ENCODE measurements around the gene STAT1.

STAT1 gene

GRCh38 chr2:191020742-191021381 is 6.9 kb upstream of the STAT1 start:
- DNase-seq: no peak
- Histone ChIP-seq H3K36me3 (no peaks in the 10 kb centered on the region), H3K27ac (peak overlapping the region; percentile 89), H3K9me3 (ENCODE audit: severe bottlenecking) (no peaks in the 10 kb centered on the region), H3K4me3 (ENCODE audit: low read depth, low read length) (peak overlapping the region; percentile 55), H3K27me3 (ENCODE audit: insufficient read depth, low read depth, severe bottlenecking) (no peaks in the 10 kb centered on the region)
- TF ChIP-seq CTCF (IDR thresholded peaks at IDR 0.05; ENCODE audit: low read depth, low read length): no peak

GRCh38 chr2:191020221-191020741 is 6.3 kb upstream of the STAT1 start:
- no peak for TF ChIP-seq CTCF (IDR thresholded peaks at IDR 0.05; ENCODE audit: low read depth, low read length)
- Histone ChIP-seq H3K27ac (peak overlapping the region; percentile 89), H3K27me3 (ENCODE audit: insufficient read depth, low read depth, severe bottlenecking) (no peaks in the 10 kb centered on the region), H3K9me3 (ENCODE audit: severe bottlenecking) (no peaks in the 10 kb centered on the region), H3K4me3 (ENCODE audit: low read depth, low read length) (peak overlapping the region; percentile 55), H3K36me3 (no peaks in the 10 kb centered on the region)
- DNase-seq: peak; percentile 94

- TF ChIP-seq CTCF (IDR thresholded peaks at IDR 0.05; ENCODE audit: low read depth, low read length): no peak
- Histone ChIP-seq H3K9me3 (ENCODE audit: severe bottlenecking) (no peaks in the 10 kb centered on the region), H3K36me3 (no peaks in the 10 kb centered on the region), H3K27ac (no peak overlapping the region), H3K4me3 (ENCODE audit: low read depth, low read length) (no peak overlapping the region), H3K27me3 (ENCODE audit: insufficient read depth, low read depth, severe bottlenecking) (no peaks in the 10 kb centered on the region)
- no peak for DNase-seq
Observed at GRCh38 chr2:191019376-191019775, 5.4 kb upstream of the STAT1 start.

DNA sequence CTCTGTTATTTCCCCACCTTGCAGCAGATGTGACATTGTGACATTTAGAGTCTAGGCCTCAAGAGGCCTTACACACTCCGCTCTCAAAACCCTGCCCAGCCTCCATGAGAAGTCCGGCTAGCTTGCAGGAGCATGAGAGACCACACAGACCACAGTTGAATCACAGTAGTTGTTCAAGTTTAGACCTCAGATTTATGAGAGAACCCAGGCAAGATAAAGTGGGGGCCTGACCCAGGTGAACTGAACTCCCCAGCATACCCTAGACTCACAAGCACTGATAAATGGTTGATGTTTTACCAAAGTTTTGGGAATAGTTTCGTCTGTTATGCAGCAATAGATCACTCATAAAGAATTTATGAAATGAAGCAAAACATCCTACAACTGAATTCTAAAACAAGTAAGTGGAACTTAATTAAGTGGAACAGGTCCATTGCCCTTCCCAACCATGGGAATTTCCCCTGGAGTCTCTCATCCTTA is 4.7 kb upstream of the STAT1 start:
- Histone ChIP-seq H3K27ac (no peak overlapping the region), H3K9me3 (ENCODE audit: severe bottlenecking) (no peaks in the 10 kb centered on the region), H3K4me3 (ENCODE audit: low read depth, low read length) (no peak overlapping the region), H3K27me3 (ENCODE audit: insufficient read depth, low read depth, severe bottlenecking) (no peaks in the 10 kb centered on the region), H3K36me3 (no peaks in the 10 kb centered on the region)
- TF ChIP-seq CTCF (IDR thresholded peaks at IDR 0.05; ENCODE audit: low read depth, low read length): no peak
- no peak for DNase-seq

DNA sequence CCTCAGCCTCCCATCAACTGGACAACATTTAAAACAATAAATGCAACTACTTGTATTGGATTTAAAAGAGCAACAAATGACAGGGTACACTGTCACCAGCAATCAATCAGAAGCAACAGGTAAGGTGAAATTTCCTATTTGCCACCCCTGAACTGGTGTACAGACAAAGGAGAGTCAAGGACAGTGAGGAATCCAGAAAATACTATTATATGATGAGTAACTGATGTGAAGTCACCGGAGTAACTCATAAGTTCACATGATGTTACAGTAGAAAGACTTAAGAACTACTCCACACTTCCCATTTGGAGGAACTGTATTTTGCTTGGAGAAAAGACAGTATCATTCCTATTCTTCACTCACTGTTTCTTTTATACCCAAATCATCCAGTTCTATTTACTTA is 4.1 kb upstream of the STAT1 start:
- no peaks in the 10 kb centered on the region for H3K9me3 ChIP-seq (ENCODE audit: severe bottlenecking)
- H3K27me3 ChIP-seq (ENCODE audit: insufficient read depth, low read depth, severe bottlenecking): no peaks in the 10 kb centered on the region
- DNase-seq: no peak
- H3K36me3 ChIP-seq: no peaks in the 10 kb centered on the region
- no peak overlapping the region for H3K4me3 ChIP-seq (ENCODE audit: low read depth, low read length)
- no peak for TF ChIP-seq CTCF (IDR thresholded peaks at IDR 0.05; ENCODE audit: low read depth, low read length)
- no peak overlapping the region for H3K27ac ChIP-seq

- no peak for TF ChIP-seq CTCF (IDR thresholded peaks at IDR 0.05; ENCODE audit: low read depth, low read length)
- Histone ChIP-seq H3K27ac (no peak overlapping the region), H3K9me3 (ENCODE audit: severe bottlenecking) (no peaks in the 10 kb centered on the region), H3K36me3 (no peaks in the 10 kb centered on the region), H3K27me3 (ENCODE audit: insufficient read depth, low read depth, severe bottlenecking) (no peaks in the 10 kb centered on the region), H3K4me3 (ENCODE audit: low read depth, low read length) (no peak overlapping the region)
- DNase-seq: no peak
Observed at GRCh38 chr2:191015831-191016230, 1.9 kb upstream of the STAT1 start.

Data from WERI-Rb-1 (cell line).